ENCODE measurements around the gene SARNP. TPM values are rescaled to one million over a fixed set of nuclear protein-coding genes. Genes with fewer than 3 reads are reported as not detected.

Gene SARNP
- total RNA-seq, 2 donors from 2014 or later: 61.4 to 70.8 TPM

DNA sequence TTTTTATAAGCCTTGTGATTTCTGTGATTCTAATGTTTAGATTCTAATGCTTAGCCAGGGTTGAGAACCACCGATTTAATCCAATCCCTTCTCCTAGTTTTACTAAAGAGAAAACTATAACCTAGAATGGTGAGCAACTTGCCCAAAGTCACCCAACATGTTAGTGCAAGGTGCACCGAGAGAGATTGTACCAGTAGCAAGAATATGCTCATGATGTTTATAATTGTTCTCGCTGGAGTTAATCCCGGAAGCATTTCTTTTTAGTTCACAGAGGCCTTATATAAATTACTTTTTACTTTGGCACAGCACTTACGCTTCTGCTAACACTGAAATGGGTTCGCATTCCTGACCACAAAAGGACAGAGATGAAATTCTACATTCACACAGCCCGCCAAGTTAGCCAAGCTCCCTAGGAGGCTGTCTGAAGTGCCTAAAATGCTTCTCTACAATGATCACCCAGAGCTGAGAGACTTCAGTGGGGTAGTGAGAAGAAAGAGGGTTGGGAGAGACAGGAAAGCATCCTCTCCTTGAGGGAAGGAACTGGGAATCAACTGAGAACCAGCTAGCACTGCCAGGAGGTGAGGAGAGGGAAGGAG lies 102.3 kb downstream of the SARNP start:
- H3K27ac ChIP-seq: peak overlapping the region; percentile 93 to 95
- peak overlapping the region; percentile 59 to 69 for H3K4me3 ChIP-seq
- TF ChIP-seq, protein P1, sequence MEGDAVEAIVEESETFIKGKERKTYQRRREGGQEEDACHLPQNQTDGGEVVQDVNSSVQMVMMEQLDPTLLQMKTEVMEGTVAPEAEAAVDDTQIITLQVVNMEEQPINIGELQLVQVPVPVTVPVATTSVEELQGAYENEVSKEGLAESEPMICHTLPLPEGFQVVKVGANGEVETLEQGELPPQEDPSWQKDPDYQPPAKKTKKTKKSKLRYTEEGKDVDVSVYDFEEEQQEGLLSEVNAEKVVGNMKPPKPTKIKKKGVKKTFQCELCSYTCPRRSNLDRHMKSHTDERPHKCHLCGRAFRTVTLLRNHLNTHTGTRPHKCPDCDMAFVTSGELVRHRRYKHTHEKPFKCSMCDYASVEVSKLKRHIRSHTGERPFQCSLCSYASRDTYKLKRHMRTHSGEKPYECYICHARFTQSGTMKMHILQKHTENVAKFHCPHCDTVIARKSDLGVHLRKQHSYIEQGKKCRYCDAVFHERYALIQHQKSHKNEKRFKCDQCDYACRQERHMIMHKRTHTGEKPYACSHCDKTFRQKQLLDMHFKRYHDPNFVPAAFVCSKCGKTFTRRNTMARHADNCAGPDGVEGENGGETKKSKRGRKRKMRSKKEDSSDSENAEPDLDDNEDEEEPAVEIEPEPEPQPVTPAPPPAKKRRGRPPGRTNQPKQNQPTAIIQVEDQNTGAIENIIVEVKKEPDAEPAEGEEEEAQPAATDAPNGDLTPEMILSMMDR (IDR thresholded peaks at IDR 0.05): no peak
- H3K27me3 ChIP-seq: no peaks in the 10 kb centered on the region
- no peaks in the 10 kb centered on the region for H3K36me3 ChIP-seq
- no peaks in the 10 kb centered on the region for H3K9me3 ChIP-seq
- H3K4me1 ChIP-seq: peaks cover 0 to 71% of the 10 kb centered on the region in 2 donors
- DNase-seq (ENCODE audit: low spot score): no peak

DNA sequence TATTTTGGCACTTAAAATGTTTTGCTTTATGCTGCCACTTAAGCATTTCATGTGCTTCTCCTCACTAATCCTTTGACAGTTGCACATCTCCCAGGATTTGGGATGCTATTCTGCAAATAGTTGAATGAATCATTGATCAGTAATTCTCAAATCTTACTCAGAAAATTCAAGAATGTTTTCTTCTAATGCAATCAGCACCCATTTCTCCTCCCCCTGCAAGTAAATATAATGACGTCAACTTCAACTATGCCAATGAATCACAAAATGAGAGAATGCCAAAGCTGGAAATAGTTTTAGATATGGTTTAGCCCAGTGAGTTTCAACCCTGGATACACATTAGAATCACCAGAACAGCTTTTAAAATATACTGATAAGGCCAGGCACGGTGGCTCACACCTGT lies 103.8 kb downstream of the SARNP start:
- peak overlapping the region; percentile 86 to 91 for H3K27ac ChIP-seq
- DNase-seq (ENCODE audit: low spot score): no peak
- peaks cover 0 to 66% of the 10 kb centered on the region in 2 donors for H3K4me1 ChIP-seq
- H3K27me3 ChIP-seq: no peaks in the 10 kb centered on the region
- peak overlapping the region; percentile 56 to 75 for H3K4me3 ChIP-seq
- no peaks in the 10 kb centered on the region for H3K36me3 ChIP-seq
- TF ChIP-seq, protein P1 (IDR thresholded peaks at IDR 0.05): no peak
- H3K9me3 ChIP-seq: no peaks in the 10 kb centered on the region

DNA sequence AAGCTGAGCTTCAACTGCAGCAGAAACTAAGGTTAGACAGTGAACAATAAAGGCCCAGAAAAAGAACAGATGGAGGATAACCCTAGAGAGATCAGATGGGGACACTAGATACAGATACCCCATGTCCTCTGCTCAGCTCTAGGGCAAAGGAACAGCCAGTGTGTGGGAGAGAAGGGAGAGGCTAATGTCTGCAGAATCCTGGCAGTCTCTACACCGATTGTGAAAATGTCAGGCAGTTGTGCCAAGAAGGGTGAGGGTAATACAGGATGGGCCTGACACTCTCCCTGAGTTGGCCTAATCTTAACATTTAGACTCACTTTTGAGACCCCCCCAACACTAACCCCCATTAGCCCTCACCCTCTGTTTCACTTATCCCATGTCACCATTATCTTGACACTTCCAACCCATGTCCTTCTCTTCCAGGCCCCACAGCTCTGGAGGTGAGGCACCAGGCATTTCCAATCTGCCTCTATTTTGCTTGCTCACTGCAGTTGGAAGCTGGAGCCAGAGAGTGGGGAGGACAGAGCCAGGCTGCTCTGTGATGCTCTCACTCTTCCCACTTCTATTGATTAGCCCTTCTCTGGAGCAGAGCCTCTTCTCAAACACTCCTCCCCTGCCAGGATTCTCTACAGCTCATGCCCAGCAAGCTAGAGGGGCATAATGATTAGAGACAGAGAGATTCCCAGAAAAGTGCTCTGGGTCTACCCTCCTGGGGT lies 104.7 kb downstream of the SARNP start:
- no peaks in the 10 kb centered on the region for H3K27me3 ChIP-seq
- no peaks in the 10 kb centered on the region for H3K9me3 ChIP-seq
- no peaks in the 10 kb centered on the region for H3K36me3 ChIP-seq
- TF ChIP-seq, protein P1 (IDR thresholded peaks at IDR 0.05): no peak
- DNase-seq (ENCODE audit: low spot score): no peak
- H3K4me1 ChIP-seq: peaks cover 0 to 66% of the 10 kb centered on the region in 2 donors
- H3K4me3 ChIP-seq: peak overlapping the region; percentile 56 to 75
- peak overlapping the region; percentile 86 to 91 for H3K27ac ChIP-seq

DNA sequence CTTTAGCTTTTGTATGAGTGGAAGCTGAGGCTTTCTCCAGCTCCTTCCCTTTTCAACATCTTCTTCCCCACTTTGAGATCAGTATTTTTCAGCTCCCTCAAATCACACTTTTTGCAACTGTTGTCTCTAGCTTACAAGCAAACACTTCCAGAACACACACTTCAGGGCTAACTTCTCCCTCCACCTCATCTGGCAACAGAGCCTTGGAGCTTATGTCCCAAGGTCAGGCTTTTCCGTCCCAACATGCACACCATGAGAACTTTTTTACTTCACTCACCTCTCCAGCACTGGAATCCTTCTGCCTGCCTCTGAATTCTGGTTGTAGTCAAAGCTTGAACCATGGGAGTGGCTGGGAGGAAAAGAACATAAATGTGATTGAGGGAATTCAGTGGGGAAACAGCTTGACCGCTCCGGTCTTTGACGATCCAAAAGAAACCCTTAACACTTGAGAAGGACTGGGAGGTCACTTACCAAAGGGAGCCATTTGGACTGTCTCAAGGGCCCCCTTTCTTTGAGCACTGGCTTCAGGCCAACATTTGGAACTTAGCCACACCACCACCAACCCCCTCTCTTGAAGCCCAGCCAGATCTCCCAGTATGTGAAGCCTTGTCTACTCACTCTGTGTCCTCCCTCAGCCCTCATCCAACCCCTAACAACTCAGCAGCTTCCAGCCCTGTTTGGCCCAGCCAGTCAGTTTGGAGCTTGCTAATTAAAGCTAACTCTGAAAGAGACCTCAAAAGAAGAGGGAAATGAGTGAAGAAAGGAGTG lies 105.6 kb downstream of the SARNP start:
- TF ChIP-seq, protein P1 (IDR thresholded peaks at IDR 0.05): no peak
- DNase-seq (ENCODE audit: low spot score): no peak
- Histone ChIP-seq H3K27ac (peak overlapping the region; percentile 86 to 91), H3K4me3 (peak overlapping the region; percentile 56 to 75), H3K9me3 (no peaks in the 10 kb centered on the region), H3K4me1 (peaks cover 0 to 64% of the 10 kb centered on the region in 2 donors), H3K27me3 (no peaks in the 10 kb centered on the region), H3K36me3 (no peaks in the 10 kb centered on the region)

DNA sequence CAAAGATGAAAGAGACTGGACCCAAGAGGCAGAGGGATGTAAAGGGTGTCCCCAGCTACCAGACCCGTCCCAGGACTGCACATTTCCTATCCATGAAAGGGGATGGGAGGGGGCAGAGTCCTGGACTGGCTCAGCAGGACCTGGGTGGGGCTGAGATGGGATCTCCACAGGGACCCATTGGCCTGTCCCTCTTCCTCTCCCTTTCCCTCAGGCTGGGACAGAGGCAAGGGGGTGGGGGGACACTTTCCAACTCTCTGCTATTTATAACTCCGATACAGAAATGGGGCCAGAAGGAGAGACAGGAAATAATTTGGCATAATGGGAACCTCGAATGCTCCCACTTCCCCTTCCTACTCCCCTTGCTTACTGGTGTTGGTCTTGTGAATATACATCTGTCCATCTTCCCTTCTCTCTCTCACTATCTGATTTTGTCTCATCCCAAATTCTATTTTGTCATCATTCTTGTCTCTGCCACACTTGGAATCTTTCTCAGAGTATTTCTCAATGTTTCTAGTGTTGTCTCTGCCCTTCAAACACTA lies 108.8 kb downstream of the SARNP start:
- Histone ChIP-seq H3K9me3 (no peaks in the 10 kb centered on the region), H3K4me1 (peaks cover 0 to 54% of the 10 kb centered on the region in 2 donors), H3K27me3 (no peaks in the 10 kb centered on the region), H3K27ac (peak overlapping the region; percentile 86 to 91), H3K36me3 (no peaks in the 10 kb centered on the region), H3K4me3 (peak overlapping the region; percentile 27 to 75)
- peak; percentile 74 for DNase-seq (ENCODE audit: low spot score)
- TF ChIP-seq, protein P1 (IDR thresholded peaks at IDR 0.05): no peak

Data from right atrium auricular region (tissue), 2 donors.